RWPE1 (cell line): ENCODE measurements around the gene MYL6.
"Not testable (repeated sequence)": the region's sequence is repeated elsewhere in the genome, so short reads cannot be mapped to it uniquely, and the experiment has no call there.

Experiments
- CTCF ChIA-PET: fragments of 350-600 bp; sonication (Branson Sonifier 250); formaldehyde crosslinking; extraction: SDS; loops from one replicate; lab custom pipeline; 2021; lab: Yijun Ruan, JAX
- POLR2A ChIA-PET: fragments of 400-600 bp; formaldehyde crosslinking; extraction: SDS; loops from one replicate; lab custom pipeline; 2020; ENCODE audit warnings: antibody characterized with exemption; ENCODE audit not compliant: low non-redundant PET; lab: Yijun Ruan, JAX
- DNase-seq: peaks from one replicate; pipeline ENCODE4 v3.0.0; 2012; ENCODE audit warnings: low spot score
- H3K27ac ChIP-seq: fragments of 450-650 bp; 2 replicates; pipeline ENCODE4 v1.5.1; 2017
- TF ChIP-seq, protein P1 (sequence below): fragments of 450-650 bp; conservative IDR thresholded peaks from 2 replicates; pipeline ENCODE4 v1.5.1; 2017; ENCODE audit warnings: low read depth, mild to moderate bottlenecking

Gene MYL6

DNA sequence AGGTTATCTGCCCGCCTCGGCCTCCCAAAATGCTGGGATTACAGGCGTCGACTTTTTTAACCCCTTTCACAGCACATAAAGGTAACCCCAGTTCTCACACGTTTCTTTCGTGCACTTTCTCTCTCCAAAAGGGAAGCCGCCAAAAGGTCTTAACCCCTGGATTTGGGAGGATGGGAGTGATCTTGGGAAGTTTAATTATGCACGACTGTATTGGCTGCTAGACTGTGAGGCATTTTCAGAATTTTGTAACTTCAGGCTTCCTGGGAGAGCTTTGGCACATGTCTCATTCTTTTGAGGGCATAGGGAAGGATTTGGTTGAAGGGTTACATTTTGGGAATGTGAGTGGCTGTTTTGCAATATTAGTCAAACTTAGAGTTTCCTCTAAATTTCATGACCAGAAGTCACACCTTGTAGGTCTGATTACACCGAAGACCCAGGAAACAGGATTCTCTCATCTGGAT is 32.6 kb downstream of the MYL6 start:
- ChIA-PET POLR2A (interaction anchor here (0.7 kb wide), 1 partner anchor 24 kb away, joined by 5 read pairs; no protein-coding TSS in a partner anchor), CTCF (interaction anchor here (1.1 to 4.3 kb wide), 3 partner anchors 11 to 126 kb away, joined by 4 to 21 read pairs (median 11); partner anchors contain the start of gene ESYT1)
- no peak for DNase-seq
- H3K27ac ChIP-seq, result peak overlapping the region; percentile 96
- TF ChIP-seq, protein P1, sequence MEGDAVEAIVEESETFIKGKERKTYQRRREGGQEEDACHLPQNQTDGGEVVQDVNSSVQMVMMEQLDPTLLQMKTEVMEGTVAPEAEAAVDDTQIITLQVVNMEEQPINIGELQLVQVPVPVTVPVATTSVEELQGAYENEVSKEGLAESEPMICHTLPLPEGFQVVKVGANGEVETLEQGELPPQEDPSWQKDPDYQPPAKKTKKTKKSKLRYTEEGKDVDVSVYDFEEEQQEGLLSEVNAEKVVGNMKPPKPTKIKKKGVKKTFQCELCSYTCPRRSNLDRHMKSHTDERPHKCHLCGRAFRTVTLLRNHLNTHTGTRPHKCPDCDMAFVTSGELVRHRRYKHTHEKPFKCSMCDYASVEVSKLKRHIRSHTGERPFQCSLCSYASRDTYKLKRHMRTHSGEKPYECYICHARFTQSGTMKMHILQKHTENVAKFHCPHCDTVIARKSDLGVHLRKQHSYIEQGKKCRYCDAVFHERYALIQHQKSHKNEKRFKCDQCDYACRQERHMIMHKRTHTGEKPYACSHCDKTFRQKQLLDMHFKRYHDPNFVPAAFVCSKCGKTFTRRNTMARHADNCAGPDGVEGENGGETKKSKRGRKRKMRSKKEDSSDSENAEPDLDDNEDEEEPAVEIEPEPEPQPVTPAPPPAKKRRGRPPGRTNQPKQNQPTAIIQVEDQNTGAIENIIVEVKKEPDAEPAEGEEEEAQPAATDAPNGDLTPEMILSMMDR, result no peak

DNA sequence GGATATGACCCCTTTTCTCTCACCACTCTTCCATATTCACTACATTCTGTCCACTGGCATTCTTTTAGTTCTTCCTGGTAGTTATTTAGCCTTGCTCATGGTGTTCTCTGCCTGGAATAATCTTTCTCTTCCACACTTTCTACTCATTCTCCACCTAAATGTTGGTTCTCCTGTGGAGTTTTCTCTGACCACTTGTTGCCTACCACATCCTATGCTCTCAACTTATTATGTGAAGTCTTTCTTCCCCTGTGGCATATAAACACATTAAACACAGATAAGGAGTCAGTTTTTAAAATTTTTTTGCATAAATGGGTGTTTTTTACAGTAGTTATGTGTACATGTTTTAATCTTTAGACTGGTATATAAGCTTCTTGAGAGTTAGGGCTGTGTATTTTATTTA is 34.4 kb downstream of the MYL6 start:
- ChIA-PET POLR2A (no interaction called here), CTCF (no interaction called here)
- DNase-seq, result no peak
- H3K27ac ChIP-seq, result no peak overlapping the region
- TF ChIP-seq, protein P1, result no peak

DNA sequence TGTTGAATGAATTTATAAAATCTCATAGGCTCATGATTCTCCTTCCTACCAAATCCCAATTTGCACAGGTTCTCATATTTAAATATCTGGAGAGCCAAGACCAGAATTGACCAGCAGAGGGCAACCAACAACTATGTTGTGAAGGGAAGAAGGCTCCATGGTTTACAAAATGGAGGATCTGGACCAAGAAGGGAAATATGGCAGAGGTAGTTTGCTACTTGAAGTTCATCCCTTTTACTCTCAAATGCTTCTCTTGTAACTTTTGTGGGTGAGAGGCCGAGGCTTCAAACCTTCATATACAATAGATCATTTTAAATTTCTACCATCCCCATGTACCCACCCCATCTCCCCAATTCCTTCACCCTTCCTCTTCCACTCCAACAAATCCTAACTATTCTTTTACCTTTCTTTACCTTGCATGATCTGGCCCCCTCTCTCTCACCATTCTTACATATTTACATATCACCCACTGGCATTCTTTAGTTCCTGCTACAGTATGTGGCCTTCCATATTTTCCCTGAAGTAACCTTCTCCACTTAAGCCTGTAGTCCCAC is 34.9 kb downstream of the MYL6 start:
- ChIA-PET POLR2A (no interaction called here), CTCF (no interaction called here)
- DNase-seq, result peak; percentile 52
- no peak overlapping the region for H3K27ac ChIP-seq
- TF ChIP-seq, protein P1, result peak; percentile 79

DNA sequence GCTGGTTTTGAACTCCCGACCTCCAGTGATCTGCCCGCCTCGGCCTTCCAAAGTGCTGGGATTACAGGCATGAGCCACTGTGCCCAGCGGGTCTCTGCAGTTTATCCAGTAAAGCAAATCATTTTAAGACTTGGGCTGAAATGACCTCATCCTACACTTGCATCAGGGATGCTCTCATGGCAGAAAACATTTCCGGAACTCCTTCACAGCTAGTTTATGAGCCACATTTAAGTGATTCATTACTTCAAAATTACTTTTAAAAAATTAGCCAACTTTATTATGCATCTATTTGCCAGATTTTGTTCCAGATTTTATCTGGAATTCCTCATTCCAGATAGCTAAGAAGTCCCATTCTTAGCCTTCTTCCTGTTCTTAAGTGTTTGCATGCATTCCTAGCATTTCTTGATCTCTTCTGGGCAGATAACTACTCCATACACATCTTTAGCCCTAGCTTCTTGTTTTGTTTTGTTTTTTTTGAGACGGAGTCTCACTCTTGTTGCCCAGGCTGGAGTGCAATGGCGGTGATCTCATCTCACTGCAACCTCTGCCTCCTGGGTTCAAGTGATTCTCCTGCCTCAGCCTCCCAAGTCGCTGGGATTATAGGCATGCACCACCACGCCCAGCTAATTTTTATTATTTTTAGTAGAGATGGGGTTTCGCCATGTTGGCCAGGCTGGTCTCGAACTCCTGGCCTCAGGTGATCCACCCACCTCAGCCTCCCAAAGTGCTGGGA is 38.8 kb downstream of the MYL6 start:
- DNase-seq, POLR2A ChIA-PET: not testable (repeated sequence)
- H3K27ac ChIP-seq, result peak overlapping the region; percentile 64
- CTCF ChIA-PET, result interaction anchor here (0.9 kb wide), 1 partner anchor 9 kb away, joined by 5 read pairs; no protein-coding TSS in a partner anchor

DNA sequence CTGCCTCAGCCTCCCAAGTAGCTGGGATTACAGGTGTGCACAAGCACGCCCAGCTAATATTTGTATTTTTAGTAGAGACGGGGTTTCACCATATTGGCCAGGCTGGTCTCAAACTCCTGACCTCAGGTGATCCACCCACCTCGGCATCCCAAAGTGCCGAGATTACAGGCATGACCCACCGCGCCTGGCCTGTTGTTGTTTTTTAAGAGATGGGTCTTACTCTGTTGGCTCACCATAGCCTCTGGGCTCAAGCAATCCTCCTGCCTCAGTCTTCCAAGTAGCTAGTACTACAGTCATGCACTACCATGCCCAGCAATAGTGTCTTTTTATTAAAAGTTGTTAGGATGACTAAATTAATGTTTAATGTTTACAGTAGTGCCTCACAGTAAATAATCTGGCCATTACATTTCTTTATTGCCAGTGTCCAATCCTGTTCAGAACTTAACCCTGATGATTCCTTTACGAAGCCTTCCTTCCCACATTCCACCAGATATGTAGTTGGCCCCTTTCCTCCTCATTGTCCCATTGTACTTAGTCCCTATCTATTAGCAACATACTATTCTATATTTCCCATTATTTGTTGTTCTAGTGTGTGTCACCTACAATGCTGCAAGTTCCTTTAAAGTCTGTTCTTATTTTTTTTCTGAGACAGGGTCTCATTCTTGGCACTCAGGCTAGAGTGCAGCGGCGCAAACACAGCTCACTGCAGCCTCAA is 39.9 kb downstream of the MYL6 start:
- no peak overlapping the region for H3K27ac ChIP-seq
- no peak for DNase-seq
- ChIA-PET POLR2A (no interaction called here), CTCF (interaction anchor here (0.7 to 1.9 kb wide), 2 partner anchors 9 to 14 kb away, joined by 3 to 10 read pairs; partner anchors contain the start of gene SMARCC2)
- TF ChIP-seq, protein P1, result no peak

DNA sequence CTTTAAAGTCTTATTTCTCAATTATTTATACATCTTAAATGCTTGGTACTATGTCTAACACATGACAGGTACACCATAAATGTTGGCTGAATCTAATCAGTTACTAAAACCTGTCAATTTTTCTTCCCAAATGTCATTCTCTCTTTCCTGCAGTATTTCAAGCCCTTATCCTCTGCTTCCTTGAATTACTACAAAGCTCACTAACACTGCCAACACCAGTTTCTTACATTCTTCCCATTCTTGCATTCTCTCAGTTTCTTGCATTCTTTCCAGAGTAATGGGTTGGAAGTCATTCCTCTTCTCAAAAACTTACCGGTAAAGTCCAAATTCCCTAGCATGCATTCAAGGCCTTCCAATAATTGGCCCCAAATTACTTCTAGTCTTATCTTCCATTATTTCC is 40.7 kb downstream of the MYL6 start:
- ChIA-PET CTCF (interaction anchor here (0.7 to 1.9 kb wide), 2 partner anchors 9 to 13 kb away, joined by 3 to 10 read pairs; partner anchors contain the start of gene SMARCC2), POLR2A (no interaction called here)
- TF ChIP-seq, protein P1, result no peak
- H3K27ac ChIP-seq, result no peak overlapping the region
- no peak for DNase-seq
